NCI-H82 treated with DMSO at 0.1 percent for 48 hours (cell line): ENCODE data around the gene RGS6.

Experiments used
- DNase-seq: peaks from one replicate; lab custom pipeline; 2025; ENCODE audit not compliant: unreplicated experiment; lab: John Stamatoyannopoulos, UW

The RGS6 gene

GRCh38 chr14:72154645-72155378, 222.6 kb downstream of the RGS6 start:
- DNase-seq: no peak

- DNase-seq: no peak
Observed at GRCh38 chr14:72155379-72155993, 223.3 kb downstream of the RGS6 start.

- DNase-seq: no peak
Observed at GRCh38 chr14:72164420-72165228, 232.4 kb downstream of the RGS6 start.

GRCh38 chr14:72165229-72165698, 233.0 kb downstream of the RGS6 start:
- no peak for DNase-seq

- DNase-seq: no peak
Observed at GRCh38 chr14:72169521-72169920, 237.3 kb downstream of the RGS6 start.

GRCh38 chr14:72172049-72172448, 239.8 kb downstream of the RGS6 start:
- no peak for DNase-seq

- no peak for DNase-seq
Observed at GRCh38 chr14:72172597-72172996, 240.4 kb downstream of the RGS6 start.

- DNase-seq: no peak
Observed at GRCh38 chr14:72173038-72173720, 240.9 kb downstream of the RGS6 start.

GRCh38 chr14:72177251-72177650, 245.0 kb downstream of the RGS6 start:
- no peak for DNase-seq

- DNase-seq: no peak
Observed at GRCh38 chr14:72178517-72178916, 246.3 kb downstream of the RGS6 start.

- DNase-seq: no peak
Observed at GRCh38 chr14:72182708-72183432, 250.6 kb downstream of the RGS6 start.

GRCh38 chr14:72183631-72184030, 251.4 kb downstream of the RGS6 start:
- DNase-seq: no peak

GRCh38 chr14:72186523-72186922, 254.3 kb downstream of the RGS6 start:
- DNase-seq: no peak

GRCh38 chr14:72196237-72197015, 264.2 kb downstream of the RGS6 start:
- DNase-seq: no peak

GRCh38 chr14:72201645-72202044, 269.4 kb downstream of the RGS6 start:
- no peak for DNase-seq

GRCh38 chr14:72213424-72213823, 281.2 kb downstream of the RGS6 start:
- no peak for DNase-seq

- no peak for DNase-seq
Observed at GRCh38 chr14:72215080-72215479, 282.9 kb downstream of the RGS6 start.

- DNase-seq: no peak
Observed at GRCh38 chr14:72217135-72217534, 284.9 kb downstream of the RGS6 start.

- DNase-seq: no peak
Observed at GRCh38 chr14:72222046-72222445, 289.8 kb downstream of the RGS6 start.

- DNase-seq: no peak
Observed at GRCh38 chr14:72236629-72237028, 304.4 kb downstream of the RGS6 start.
